ENCODE results near the gene DTD1. TPM values are rescaled to one million over a fixed set of nuclear protein-coding genes. Genes with fewer than 3 reads are reported as not detected.
"Not testable (repeated sequence)": the region's sequence is repeated elsewhere in the genome, so short reads cannot be mapped to it uniquely, and the experiment has no call there.

The DTD1 gene
- total RNA-seq, 1 experiment from 2014 or later = 16.6 TPM

DNA sequence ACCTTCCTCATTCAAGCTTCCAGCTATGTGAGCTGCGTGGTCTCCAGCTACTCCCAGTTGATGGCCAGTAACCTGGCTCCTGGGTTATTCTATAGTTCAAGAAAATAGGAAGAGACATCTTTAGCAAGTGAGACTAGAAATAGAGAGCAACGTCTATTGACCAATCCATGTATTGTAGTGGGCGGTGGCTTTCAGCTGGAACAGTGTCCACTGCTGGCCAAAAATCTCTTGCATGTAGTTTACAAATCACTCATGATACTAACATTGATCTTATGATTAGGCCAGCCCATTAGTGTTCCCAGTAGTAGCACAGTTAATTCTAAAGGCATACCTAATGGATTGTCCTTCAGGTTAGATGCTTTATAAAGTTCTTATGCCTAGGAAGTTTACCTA lies 166.8 kb downstream of the DTD1 start:
- Histone ChIP-seq H3K9me3 (ENCODE audit: low read depth, low read length, poor library complexity, severe bottlenecking) (no peaks in the 10 kb centered on the region), H3K36me3 (ENCODE audit: insufficient read depth, low read length, poor library complexity, severe bottlenecking) (no peaks in the 10 kb centered on the region), H3K27ac (ENCODE audit: low read depth, low read length, poor library complexity, severe bottlenecking) (no peak overlapping the region), H3K27me3 (replicated peaks; ENCODE audit: insufficient read depth, low read depth, low read length, poor library complexity) (no peaks in the 10 kb centered on the region), H3K4me1 (ENCODE audit: insufficient read depth, low read length, poor library complexity, severe bottlenecking) (no peaks in the 10 kb centered on the region), H3K4me3 (ENCODE audit: low read depth, low read length, poor library complexity, severe bottlenecking) (no peak overlapping the region)
- TF ChIP-seq EZH2 (IDR thresholded peaks at IDR 0.05; ENCODE audit: borderline replicate concordance, low read depth, low read length, poor library complexity, severe bottlenecking) = no peak
- TF ChIP-seq, protein P1, sequence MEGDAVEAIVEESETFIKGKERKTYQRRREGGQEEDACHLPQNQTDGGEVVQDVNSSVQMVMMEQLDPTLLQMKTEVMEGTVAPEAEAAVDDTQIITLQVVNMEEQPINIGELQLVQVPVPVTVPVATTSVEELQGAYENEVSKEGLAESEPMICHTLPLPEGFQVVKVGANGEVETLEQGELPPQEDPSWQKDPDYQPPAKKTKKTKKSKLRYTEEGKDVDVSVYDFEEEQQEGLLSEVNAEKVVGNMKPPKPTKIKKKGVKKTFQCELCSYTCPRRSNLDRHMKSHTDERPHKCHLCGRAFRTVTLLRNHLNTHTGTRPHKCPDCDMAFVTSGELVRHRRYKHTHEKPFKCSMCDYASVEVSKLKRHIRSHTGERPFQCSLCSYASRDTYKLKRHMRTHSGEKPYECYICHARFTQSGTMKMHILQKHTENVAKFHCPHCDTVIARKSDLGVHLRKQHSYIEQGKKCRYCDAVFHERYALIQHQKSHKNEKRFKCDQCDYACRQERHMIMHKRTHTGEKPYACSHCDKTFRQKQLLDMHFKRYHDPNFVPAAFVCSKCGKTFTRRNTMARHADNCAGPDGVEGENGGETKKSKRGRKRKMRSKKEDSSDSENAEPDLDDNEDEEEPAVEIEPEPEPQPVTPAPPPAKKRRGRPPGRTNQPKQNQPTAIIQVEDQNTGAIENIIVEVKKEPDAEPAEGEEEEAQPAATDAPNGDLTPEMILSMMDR (conservative IDR thresholded peaks at IDR 0.05; ENCODE audit: low read depth, low read length) = no peak
- no TSS peak for BruUV-seq (replicated peaks)
- CTCF ChIA-PET = no interaction called here
- DNase-seq (ENCODE audit: low spot score) = no peak
- intact Hi-C loops (cut with micrococcal nuclease; ENCODE audit: unreplicated experiment) = no loop called here
- POLR2A ChIA-PET (ENCODE audit: low non-redundant PET) = no interaction called here

DNA sequence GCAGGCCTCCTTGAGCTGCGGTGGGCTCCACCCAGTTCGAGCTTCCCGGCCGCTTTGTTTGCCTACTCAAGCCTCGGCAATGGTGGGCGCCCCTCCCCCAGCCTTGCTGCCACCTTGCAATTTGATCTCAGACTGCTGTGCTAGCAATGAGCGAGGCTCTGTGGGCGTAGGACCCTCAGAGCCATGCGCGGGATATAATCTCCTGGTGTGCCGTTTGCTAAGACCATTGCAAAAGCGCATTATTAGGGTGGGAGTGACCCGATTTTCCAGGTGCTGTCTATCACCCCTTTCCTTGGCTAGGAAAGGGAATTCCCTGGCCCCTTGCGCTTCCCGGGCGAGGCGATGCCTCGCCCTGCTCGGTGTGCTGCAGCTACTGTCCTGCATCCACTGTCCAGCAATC lies 173.0 kb downstream of the DTD1 start:
- H3K36me3 ChIP-seq (ENCODE audit: insufficient read depth, low read length, poor library complexity, severe bottlenecking); H3K4me3 ChIP-seq (ENCODE audit: low read depth, low read length, poor library complexity, severe bottlenecking); POLR2A ChIA-PET (ENCODE audit: low non-redundant PET); H3K27me3 ChIP-seq (replicated peaks; ENCODE audit: insufficient read depth, low read depth, low read length, poor library complexity); H3K27ac ChIP-seq (ENCODE audit: low read depth, low read length, poor library complexity, severe bottlenecking); intact Hi-C loops (cut with micrococcal nuclease; ENCODE audit: unreplicated experiment); H3K9me3 ChIP-seq (ENCODE audit: low read depth, low read length, poor library complexity, severe bottlenecking); DNase-seq (ENCODE audit: low spot score); BruUV-seq (replicated peaks); CTCF ChIA-PET; H3K4me1 ChIP-seq (ENCODE audit: insufficient read depth, low read length, poor library complexity, severe bottlenecking): not testable (repeated sequence)

DNA sequence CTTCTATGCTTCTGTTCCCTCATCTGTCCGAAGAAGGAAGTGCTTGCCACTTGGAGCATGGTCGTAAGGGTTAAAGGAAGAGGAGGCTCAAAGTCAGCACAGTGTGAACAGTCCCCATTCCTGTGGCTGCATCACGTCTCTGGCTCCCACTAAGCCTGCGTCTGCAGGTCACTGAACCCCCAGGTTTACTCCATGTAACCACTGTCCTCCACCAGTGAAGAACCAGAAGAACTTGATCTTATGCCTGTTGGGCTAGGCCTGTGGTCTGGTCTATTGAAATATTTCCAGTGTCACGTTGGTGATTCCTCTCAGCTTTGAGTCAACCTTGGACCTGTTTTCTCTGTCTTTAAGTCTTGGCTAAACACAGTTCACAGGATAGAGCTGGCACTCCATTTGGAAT lies 179.8 kb downstream of the DTD1 start:
- Histone ChIP-seq H3K4me3 (ENCODE audit: low read depth, low read length, poor library complexity, severe bottlenecking) (no peak overlapping the region), H3K9me3 (ENCODE audit: low read depth, low read length, poor library complexity, severe bottlenecking) (no peaks in the 10 kb centered on the region), H3K36me3 (ENCODE audit: insufficient read depth, low read length, poor library complexity, severe bottlenecking) (no peaks in the 10 kb centered on the region), H3K27ac (ENCODE audit: low read depth, low read length, poor library complexity, severe bottlenecking) (no peak overlapping the region), H3K4me1 (ENCODE audit: insufficient read depth, low read length, poor library complexity, severe bottlenecking) (no peaks in the 10 kb centered on the region), H3K27me3 (replicated peaks; ENCODE audit: insufficient read depth, low read depth, low read length, poor library complexity) (peaks cover 11% of the 10 kb centered on the region)
- CTCF ChIA-PET = no interaction called here
- no TSS peak for BruUV-seq (replicated peaks)
- POLR2A ChIA-PET (ENCODE audit: low non-redundant PET) = no interaction called here
- DNase-seq (ENCODE audit: low spot score) = no peak
- intact Hi-C loops (cut with micrococcal nuclease; ENCODE audit: unreplicated experiment) = no loop called here
- TF ChIP-seq EZH2 (IDR thresholded peaks at IDR 0.05; ENCODE audit: borderline replicate concordance, low read depth, low read length, poor library complexity, severe bottlenecking) = no peak
- TF ChIP-seq, protein P1 (conservative IDR thresholded peaks at IDR 0.05; ENCODE audit: low read depth, low read length) = no peak

DNA sequence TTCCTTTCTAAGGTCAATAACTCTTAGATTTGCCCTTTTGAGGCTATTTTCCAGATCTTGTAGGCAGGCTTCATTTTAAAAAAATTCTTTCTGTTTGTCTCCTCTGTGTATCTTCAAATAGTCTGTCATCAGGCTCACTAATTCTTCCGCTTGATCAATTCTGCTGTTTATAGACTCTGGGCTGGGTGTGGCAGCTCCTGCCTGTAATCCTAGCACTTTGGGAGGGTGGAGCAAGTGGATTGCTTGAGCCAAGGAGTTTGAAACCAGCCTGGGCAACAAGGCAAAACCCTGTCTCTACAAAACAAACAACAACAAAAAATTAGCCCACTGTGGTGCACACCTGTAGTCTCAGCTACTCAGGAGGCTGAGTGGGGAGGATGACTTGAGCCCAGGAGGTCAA lies 185.7 kb downstream of the DTD1 start:
- no peaks in the 10 kb centered on the region for H3K4me1 ChIP-seq (ENCODE audit: insufficient read depth, low read length, poor library complexity, severe bottlenecking)
- DNase-seq (ENCODE audit: low spot score) = no peak
- no TSS peak for BruUV-seq (replicated peaks)
- TF ChIP-seq, protein P1 (conservative IDR thresholded peaks at IDR 0.05; ENCODE audit: low read depth, low read length) = no peak
- no peak for TF ChIP-seq EZH2 (IDR thresholded peaks at IDR 0.05; ENCODE audit: borderline replicate concordance, low read depth, low read length, poor library complexity, severe bottlenecking)
- no peaks in the 10 kb centered on the region for H3K9me3 ChIP-seq (ENCODE audit: low read depth, low read length, poor library complexity, severe bottlenecking)
- intact Hi-C loops (cut with micrococcal nuclease; ENCODE audit: unreplicated experiment) = no loop called here
- H3K4me3 ChIP-seq (ENCODE audit: low read depth, low read length, poor library complexity, severe bottlenecking) = no peak overlapping the region
- ChIA-PET POLR2A (ENCODE audit: low non-redundant PET) (no interaction called here), CTCF (no interaction called here)
- no peaks in the 10 kb centered on the region for H3K36me3 ChIP-seq (ENCODE audit: insufficient read depth, low read length, poor library complexity, severe bottlenecking)
- H3K27me3 ChIP-seq (replicated peaks; ENCODE audit: insufficient read depth, low read depth, low read length, poor library complexity) = peaks cover 25% of the 10 kb centered on the region
- no peak overlapping the region for H3K27ac ChIP-seq (ENCODE audit: low read depth, low read length, poor library complexity, severe bottlenecking)

Data from A673 (cell line).